ENCODE measurements around the gene PHYHD1.

DNA sequence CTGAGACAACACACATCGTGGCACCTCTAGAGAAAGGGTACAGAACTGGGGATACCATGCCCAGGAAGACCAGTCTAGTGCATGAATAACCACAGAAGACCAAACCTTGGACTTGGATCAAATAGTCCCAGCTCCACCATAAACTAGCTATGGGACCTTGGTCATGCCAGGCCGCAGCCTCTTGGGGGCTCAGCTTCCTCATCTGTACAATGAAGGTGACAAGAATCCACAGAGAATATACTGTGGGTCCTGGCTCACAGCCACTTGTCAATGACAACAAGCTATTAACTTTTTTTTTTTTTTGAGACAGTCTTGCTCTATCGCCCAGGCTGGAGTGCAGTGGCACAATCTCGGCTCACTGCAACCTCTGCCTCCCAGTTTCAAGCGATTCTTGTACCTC lies 42.9 kb upstream of the PHYHD1 start:
- no peak for TF ChIP-seq POLR2A (IDR thresholded peaks at IDR 0.05)
- TF ChIP-seq, protein P1, sequence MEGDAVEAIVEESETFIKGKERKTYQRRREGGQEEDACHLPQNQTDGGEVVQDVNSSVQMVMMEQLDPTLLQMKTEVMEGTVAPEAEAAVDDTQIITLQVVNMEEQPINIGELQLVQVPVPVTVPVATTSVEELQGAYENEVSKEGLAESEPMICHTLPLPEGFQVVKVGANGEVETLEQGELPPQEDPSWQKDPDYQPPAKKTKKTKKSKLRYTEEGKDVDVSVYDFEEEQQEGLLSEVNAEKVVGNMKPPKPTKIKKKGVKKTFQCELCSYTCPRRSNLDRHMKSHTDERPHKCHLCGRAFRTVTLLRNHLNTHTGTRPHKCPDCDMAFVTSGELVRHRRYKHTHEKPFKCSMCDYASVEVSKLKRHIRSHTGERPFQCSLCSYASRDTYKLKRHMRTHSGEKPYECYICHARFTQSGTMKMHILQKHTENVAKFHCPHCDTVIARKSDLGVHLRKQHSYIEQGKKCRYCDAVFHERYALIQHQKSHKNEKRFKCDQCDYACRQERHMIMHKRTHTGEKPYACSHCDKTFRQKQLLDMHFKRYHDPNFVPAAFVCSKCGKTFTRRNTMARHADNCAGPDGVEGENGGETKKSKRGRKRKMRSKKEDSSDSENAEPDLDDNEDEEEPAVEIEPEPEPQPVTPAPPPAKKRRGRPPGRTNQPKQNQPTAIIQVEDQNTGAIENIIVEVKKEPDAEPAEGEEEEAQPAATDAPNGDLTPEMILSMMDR (IDR thresholded peaks at IDR 0.05 in 4 of 5, conservative IDR thresholded peaks at IDR 0.05 in 1 of 5) = no peak
